Fibroblast of the aortic adventitia (primary cell): Measurements from ENCODE around the gene CEP72. TPM values are rescaled to one million over a fixed set of nuclear protein-coding genes. Genes with fewer than 3 reads are reported as not detected.

Experiments used
- DNase-seq: peaks from one replicate; pipeline ENCODE4 v3.0.0-alpha.2; 2010; ENCODE audit warnings: low read depth
- H3K4me3 ChIP-seq: 2 replicates; pipeline ENCODE4 v1.5.1; 2011; ENCODE audit warnings: low read depth, mild to moderate bottlenecking, control low read depth, low read length, moderate library complexity
- CTCF ChIP-seq: IDR thresholded peaks from 2 replicates; pipeline ENCODE4 v1.5.1; 2011; ENCODE audit warnings: mild to moderate bottlenecking, low read length, control low read depth, inconsistent platforms; ENCODE audit not compliant: insufficient read depth
- total RNA-seq: library from RNA; depleted of rRNA; stranded (reverse); fragments of >200 nt; gene quantifications from 2 replicates; pipeline ENCODE4 v1.2.3, GENCODE V29; 2012; ENCODE audit warnings: low replicate concordance

CEP72 gene
- total RNA-seq, 1 donor, result 3.5 TPM

DNA sequence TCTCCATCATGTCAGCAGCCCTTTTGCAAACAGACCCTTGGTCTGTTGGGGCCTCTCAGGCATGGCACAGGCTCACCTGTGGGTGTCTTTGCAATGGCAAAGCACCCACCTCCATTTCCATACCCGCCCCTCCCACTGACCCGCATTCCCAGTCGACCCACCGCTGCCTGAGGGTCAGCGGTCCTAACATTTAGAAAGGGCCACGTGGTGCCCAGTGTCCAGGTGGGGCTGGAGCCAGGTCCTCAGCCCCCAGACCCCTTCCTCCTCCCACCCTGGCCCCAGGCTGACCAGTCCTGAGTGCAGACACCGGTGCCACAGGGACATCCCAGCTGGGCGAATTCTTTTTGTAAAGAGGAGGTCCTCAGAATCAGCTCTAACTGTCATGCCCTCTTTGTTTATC is 43.3 kb upstream of the CEP72 start:
- DNase-seq, result no peak
- H3K4me3 ChIP-seq, result no peak overlapping the region
- no peak for TF ChIP-seq CTCF

DNA sequence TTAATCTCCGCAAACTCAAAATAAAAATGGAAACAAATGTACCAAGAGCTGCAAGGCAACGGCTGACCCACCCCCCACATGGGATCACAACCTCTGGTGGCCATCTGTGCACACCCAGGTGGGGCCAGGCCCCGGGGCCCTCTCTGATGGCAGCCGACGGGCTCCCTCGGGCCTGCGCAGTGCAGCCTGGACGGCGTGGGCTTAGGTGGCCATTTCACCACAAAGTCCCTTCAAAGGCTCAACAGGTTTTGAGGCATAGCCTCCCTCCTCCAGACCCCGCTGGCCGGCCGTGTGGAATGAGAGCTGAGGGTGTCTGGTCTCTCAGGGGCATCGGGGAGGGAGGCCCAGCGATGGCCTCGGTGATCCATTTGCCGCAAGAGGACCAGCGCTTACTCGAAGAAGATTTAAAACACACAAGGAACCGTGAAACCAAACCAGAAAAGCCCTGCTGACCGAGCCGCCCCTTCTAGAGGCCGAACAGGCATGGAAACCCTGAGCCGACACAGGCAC is 42.7 kb upstream of the CEP72 start:
- no peak for TF ChIP-seq CTCF
- no peak for DNase-seq
- H3K4me3 ChIP-seq, result no peak overlapping the region

DNA sequence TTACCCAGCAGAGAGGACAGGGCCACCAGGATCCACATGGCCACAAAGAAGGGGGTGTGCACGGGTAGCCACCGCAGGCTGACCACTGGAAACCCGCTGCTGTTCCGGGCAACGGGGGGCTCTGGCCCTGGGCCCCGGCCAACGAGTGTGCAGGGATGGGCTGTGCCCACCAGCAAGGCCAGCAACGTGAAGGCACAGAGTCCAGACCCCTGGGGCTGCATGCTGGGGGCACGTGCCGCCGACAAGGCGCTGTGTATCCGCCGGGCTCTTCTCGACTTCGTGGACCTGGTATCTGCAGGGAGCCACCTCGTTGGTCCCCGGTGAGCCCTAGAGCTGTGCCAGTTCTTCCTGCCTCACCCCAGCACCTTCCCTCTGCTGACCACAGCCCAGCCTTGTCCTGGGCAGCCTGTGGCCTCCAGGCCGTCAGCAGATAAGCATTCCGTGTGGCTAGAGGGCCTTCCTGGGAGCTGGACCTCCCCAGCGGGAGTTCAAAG is 42.2 kb upstream of the CEP72 start:
- DNase-seq, result no peak
- no peak overlapping the region for H3K4me3 ChIP-seq
- no peak for TF ChIP-seq CTCF

GRCh38 chr5:570446-570845 is 41.7 kb upstream of the CEP72 start:
- H3K4me3 ChIP-seq, result no peak overlapping the region
- no peak for TF ChIP-seq CTCF
- no peak for DNase-seq

DNA sequence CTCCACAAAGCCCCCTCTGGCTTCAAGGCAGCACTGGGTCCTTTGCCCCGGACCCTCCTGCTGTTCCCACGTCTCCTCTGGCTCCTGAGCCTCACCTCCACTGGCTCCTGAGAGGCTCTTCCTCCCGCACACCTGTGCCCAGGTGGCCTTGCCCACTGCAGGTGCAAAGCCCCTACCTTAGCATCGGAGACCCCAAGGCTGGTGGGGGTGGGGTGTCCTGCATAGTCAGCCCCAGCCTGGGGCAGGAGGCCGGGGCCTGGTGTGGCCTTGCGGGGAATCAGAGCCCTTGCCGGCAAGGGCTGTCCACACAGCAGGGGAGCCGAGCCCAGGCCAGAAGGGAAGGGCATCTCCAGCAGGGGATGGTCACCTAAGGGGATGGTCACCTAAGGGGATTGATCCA is 41.3 kb upstream of the CEP72 start:
- H3K4me3 ChIP-seq, result no peak overlapping the region
- DNase-seq, result no peak
- no peak for TF ChIP-seq CTCF

GRCh38 chr5:571791-572190 is 40.3 kb upstream of the CEP72 start:
- H3K4me3 ChIP-seq, result no peak overlapping the region
- DNase-seq, result no peak
- TF ChIP-seq CTCF, result no peak

- H3K4me3 ChIP-seq, result no peak overlapping the region
- DNase-seq, result no peak
- no peak for TF ChIP-seq CTCF
Measured at GRCh38 chr5:572398-573019, 39.6 kb upstream of the CEP72 start.
